ENCODE data around the gene NEK8. TPM values are rescaled to one million over a fixed set of nuclear protein-coding genes. Genes with fewer than 3 reads are reported as not detected.
A peak's percentile ranks its signal among the peaks of the same experiment; 100 is the strongest.

NEK8 gene
- 6.7 TPM for total RNA-seq (ENCODE audit: unreplicated experiment)
- long read RNA-seq, partial matches to known transcripts = 0 of 5 reads
- long read RNA-seq, other reads (novel, unspliced or antisense) = 4 of 5 reads

DNA sequence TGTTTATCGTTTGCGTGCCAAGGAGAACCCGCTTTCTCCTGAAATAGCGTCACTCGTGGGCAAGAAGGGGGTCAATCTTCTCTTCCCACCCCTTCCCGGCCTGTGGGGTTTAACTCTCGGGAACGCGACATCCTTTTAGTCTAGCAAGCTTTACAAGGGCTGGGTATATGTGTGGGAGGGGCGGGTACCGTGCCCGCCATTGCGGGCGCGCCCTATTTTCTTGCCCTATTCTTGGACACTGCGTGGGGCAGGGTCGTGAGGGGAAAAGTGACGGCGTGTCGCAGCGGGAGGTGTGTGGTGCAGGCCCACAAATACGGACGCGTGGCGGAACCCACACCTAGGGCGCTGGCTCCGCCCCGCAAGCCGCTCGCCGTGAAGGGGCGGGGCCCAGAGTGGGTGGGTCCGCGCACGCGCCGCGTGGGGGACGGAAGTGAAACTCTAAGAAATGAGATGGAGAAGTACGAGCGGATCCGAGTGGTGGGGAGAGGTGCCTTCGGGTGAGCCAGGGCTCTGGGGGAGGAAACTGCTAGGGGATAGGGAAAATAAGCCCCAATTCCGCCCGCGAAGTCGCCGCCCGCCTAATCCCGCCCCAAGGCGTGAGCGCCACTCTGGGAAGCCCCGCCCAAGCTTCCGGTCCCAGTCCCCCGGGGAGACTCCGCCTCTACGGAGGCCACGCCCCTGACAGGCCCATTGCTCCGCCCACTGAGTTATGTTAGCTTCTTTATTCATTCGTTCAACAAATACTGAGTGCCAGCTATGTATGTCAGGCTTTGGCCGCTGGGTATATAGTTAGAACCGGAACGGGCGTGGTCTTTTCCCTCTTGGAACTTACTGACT is at the start of gene NEK8:
Gene NEK8, plus strand, starts transcription at position 425 of the 837 bp plus-strand sequence. Its CDS starts 26 bp downstream, at position 451.
- H3K27me3 Mint-ChIP-seq (ENCODE audit: unreplicated experiment) = peaks cover 21% of the 10 kb centered on the region
- H3K4me1 Mint-ChIP-seq (ENCODE audit: unreplicated experiment) = peaks cover 16% of the 10 kb centered on the region
- no peaks in the 10 kb centered on the region for H3K9me3 Mint-ChIP-seq (ENCODE audit: unreplicated experiment)
- DNase-seq (ENCODE audit: low spot score) = peak; percentile 94
- H3K36me3 Mint-ChIP-seq (ENCODE audit: low read depth, unreplicated experiment) = peaks cover 18% of the 10 kb centered on the region
- TF ChIP-seq, protein P1, sequence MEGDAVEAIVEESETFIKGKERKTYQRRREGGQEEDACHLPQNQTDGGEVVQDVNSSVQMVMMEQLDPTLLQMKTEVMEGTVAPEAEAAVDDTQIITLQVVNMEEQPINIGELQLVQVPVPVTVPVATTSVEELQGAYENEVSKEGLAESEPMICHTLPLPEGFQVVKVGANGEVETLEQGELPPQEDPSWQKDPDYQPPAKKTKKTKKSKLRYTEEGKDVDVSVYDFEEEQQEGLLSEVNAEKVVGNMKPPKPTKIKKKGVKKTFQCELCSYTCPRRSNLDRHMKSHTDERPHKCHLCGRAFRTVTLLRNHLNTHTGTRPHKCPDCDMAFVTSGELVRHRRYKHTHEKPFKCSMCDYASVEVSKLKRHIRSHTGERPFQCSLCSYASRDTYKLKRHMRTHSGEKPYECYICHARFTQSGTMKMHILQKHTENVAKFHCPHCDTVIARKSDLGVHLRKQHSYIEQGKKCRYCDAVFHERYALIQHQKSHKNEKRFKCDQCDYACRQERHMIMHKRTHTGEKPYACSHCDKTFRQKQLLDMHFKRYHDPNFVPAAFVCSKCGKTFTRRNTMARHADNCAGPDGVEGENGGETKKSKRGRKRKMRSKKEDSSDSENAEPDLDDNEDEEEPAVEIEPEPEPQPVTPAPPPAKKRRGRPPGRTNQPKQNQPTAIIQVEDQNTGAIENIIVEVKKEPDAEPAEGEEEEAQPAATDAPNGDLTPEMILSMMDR (IDR thresholded peaks at IDR 0.05; ENCODE audit: unreplicated experiment) = no peak
- H3K27ac Mint-ChIP-seq (ENCODE audit: unreplicated experiment) = peak within 1 kb of the TSS; percentile 61
- H3K4me3 Mint-ChIP-seq (ENCODE audit: unreplicated experiment) = peak within 1 kb of the TSS; percentile 93

DNA sequence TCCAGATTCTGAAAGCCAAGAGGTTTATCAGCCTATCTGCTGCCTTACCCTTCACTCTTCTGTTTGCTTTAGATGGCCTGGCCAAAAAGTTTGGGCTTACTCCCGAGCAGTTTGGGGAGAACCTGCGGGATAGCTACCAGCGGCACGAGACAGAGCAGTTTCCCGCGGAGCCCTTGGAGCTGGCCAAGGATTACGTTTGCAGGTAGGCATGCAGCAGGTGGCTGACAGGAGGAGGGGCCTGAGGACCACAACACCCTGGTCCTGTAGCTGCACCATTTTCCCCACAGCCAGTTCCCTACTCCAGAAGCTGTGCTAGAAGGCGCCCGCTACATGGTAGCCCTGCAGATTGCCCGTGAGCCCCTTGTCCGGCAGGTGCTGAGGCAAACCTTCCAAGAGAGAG is 45.9 kb upstream of the NEK8 start:
- Mint-ChIP-seq H3K36me3 (ENCODE audit: low read depth, unreplicated experiment) (peaks cover 54% of the 10 kb centered on the region), H3K27me3 (ENCODE audit: unreplicated experiment) (peaks cover 6% of the 10 kb centered on the region), H3K27ac (ENCODE audit: unreplicated experiment) (no peak overlapping the region), H3K9me3 (ENCODE audit: unreplicated experiment) (no peaks in the 10 kb centered on the region), H3K4me1 (ENCODE audit: unreplicated experiment) (peaks cover 7% of the 10 kb centered on the region), H3K4me3 (ENCODE audit: unreplicated experiment) (peak overlapping the region; percentile 65)
- DNase-seq (ENCODE audit: low spot score) = no peak
- TF ChIP-seq, protein P1 (IDR thresholded peaks at IDR 0.05; ENCODE audit: unreplicated experiment) = no peak

DNA sequence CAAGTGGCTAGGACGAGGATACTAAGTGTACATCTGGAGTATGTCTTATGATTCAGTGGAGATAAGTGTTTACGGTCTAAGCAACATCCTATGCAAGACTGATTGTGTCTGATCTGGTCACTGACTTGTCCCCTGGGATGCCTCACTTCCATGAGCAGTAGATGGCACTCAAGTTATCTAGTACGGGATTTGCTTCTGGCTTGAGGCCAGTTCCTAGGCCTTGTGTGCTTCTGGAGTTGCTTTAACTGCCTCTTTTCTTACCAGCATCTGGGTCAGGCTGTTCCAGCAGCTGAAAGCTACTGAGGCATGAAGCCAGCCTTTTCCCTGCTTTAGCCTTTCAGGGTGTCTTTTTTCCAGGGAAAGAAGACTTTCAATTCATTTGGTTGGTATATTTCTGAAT is 43.6 kb upstream of the NEK8 start:
- peaks cover 66% of the 10 kb centered on the region for H3K36me3 Mint-ChIP-seq (ENCODE audit: low read depth, unreplicated experiment)

DNA sequence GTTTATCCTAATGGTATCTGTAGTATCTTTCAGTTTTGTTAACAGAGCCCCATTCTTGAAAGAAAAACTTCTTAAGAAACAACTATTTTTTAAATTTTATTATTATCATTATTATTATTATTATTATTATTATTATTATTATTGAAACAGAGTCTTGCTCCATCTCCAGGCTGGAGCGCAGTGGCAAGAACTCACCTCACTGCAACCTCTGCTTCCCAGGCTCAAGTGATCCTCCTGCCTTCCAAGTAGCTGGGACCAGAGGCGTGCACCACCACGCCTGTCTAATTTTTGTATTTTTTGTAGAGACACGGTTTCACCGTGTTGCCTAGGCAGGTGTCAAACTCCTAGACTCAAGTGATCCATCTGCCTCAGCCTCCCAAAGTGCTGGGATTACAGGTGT is 43.2 kb upstream of the NEK8 start:
- Mint-ChIP-seq H3K36me3 (ENCODE audit: low read depth, unreplicated experiment) (peaks cover 69% of the 10 kb centered on the region), H3K27ac (ENCODE audit: unreplicated experiment) (no peak overlapping the region), H3K9me3 (ENCODE audit: unreplicated experiment) (no peaks in the 10 kb centered on the region)

More for the DNA sequence above, 43.6 kb upstream of the NEK8 start:
- H3K4me1 Mint-ChIP-seq (ENCODE audit: unreplicated experiment) = no peaks in the 10 kb centered on the region
- peak overlapping the region; percentile 4 for H3K4me3 Mint-ChIP-seq (ENCODE audit: unreplicated experiment)
- H3K9me3 Mint-ChIP-seq (ENCODE audit: unreplicated experiment) = no peaks in the 10 kb centered on the region
- DNase-seq (ENCODE audit: low spot score) = no peak
- TF ChIP-seq, protein P1 (IDR thresholded peaks at IDR 0.05; ENCODE audit: unreplicated experiment) = no peak
- peaks cover 4% of the 10 kb centered on the region for H3K27me3 Mint-ChIP-seq (ENCODE audit: unreplicated experiment)
- no peak overlapping the region for H3K27ac Mint-ChIP-seq (ENCODE audit: unreplicated experiment)

More for the DNA sequence above, 43.2 kb upstream of the NEK8 start:
- Mint-ChIP-seq H3K27me3 (ENCODE audit: unreplicated experiment) (peaks cover 4% of the 10 kb centered on the region), H3K4me1 (ENCODE audit: unreplicated experiment) (no peaks in the 10 kb centered on the region), H3K4me3 (ENCODE audit: unreplicated experiment) (no peak overlapping the region)
- DNase-seq (ENCODE audit: low spot score) = no peak
- TF ChIP-seq, protein P1 (IDR thresholded peaks at IDR 0.05; ENCODE audit: unreplicated experiment) = no peak
